GM12878 (cell line): Measurements from ENCODE around the gene SCN5A. TPM values are rescaled to one million over a fixed set of nuclear protein-coding genes. Genes with fewer than 3 reads are reported as not detected.

Source experiments
- CREB1 ChIP-seq: IDR thresholded peaks from 2 replicates; pipeline ENCODE4 v1.6.1; 2012; ENCODE audit warnings: low read depth, mild to moderate bottlenecking, inconsistent platforms
- HDAC6 ChIP-seq: fragments of 200-600 bp; sonication (generic); IDR thresholded peaks from one replicate; pipeline ENCODE4 v1.8.0; 2017; ENCODE audit warnings: antibody characterized with exemption; ENCODE audit not compliant: unreplicated experiment
- KLF5 ChIP-seq: fragments of 450-650 bp; IDR thresholded peaks from 2 replicates; pipeline ENCODE4 v1.6.1; 2014; ENCODE audit warnings: mild to moderate bottlenecking; ENCODE audit not compliant: partially characterized antibody
- NBN ChIP-seq: fragments of 450-650 bp; IDR thresholded peaks from 2 replicates; pipeline ENCODE4 v1.6.1; 2016
- RAD21 ChIP-seq: IDR thresholded peaks from 2 replicates; pipeline ENCODE4 v1.6.1; 2011; ENCODE audit warnings: mild to moderate bottlenecking, low read depth, low read length, moderate library complexity; ENCODE audit not compliant: insufficient read depth
- SPI1 ChIP-seq: IDR thresholded peaks from 2 replicates; pipeline ENCODE4 v1.6.1; 2011; ENCODE audit warnings: low read depth, mild to moderate bottlenecking, low read length, moderate library complexity, borderline replicate concordance; ENCODE audit not compliant: insufficient read depth
- ZNF384 ChIP-seq: IDR thresholded peaks from 2 replicates; pipeline ENCODE4 v1.6.1; 2012; ENCODE audit warnings: low read depth, mild to moderate bottlenecking, low read length, improper control_type of control experiment, borderline replicate concordance
- polyA plus RNA-seq, 11 experiments: library from polyadenylated mRNA; depleted of rRNA in 4 of 11; unstranded in 6 of 11; stranded (reverse) in 5 of 11; fragments of >200 nt; fragmentation: Nextera tagmentation in 4 of 11; fragmentation: Illumina TruSeq in 1 of 11; extraction: Ambion mirVana in 4 of 11; extraction: Trizol in 1 of 11; gene quantifications; 1 replicate in 1 of 11; 2 replicates in 10 of 11; pipeline versions ENCODE4 v1.2.1 to v1.2.3, GENCODE V29; 2011 to 2016; ENCODE audit warnings: inconsistent platforms in 2 of 11, missing spikeins in 2 of 11, low read depth in 1 of 11
- total RNA-seq, 4 experiments: library from RNA; depleted of rRNA in 3 of 4; stranded (reverse); fragments of >200 nt in 3 of 4; fragmentation: Illumina TruSeq in 1 of 4; extraction: Trizol in 1 of 4; gene quantifications; 2 replicates each; pipeline versions ENCODE4 v1.2.1 to v1.2.3, GENCODE V29; 2013 to 2021
- TF ChIP-seq, protein P1 (sequence below): fragments of 450-650 bp; IDR thresholded peaks from 2 replicates; pipeline ENCODE4 v1.6.1; 2017; ENCODE audit warnings: mild to moderate bottlenecking, low read depth, inconsistent platforms; ENCODE audit not compliant: poor library complexity, severe bottlenecking
- TF ChIP-seq, protein P2 (sequence below): fragments of 450-650 bp; formaldehyde crosslinking; IDR thresholded peaks from 2 replicates; pipeline ENCODE4 v1.5.0; 2022; ENCODE audit warnings: mild to moderate bottlenecking, missing genetic modification characterization
- TF ChIP-seq, protein P3 (sequence below): IDR thresholded peaks from 2 replicates; pipeline ENCODE4 v1.6.1; 2011; ENCODE audit warnings: low read depth, mild to moderate bottlenecking, low read length, moderate library complexity, borderline replicate concordance; ENCODE audit errors: extremely low read depth
- TF ChIP-seq, protein P4 (sequence below): fragments of 450-650 bp; conservative IDR thresholded peaks from 2 replicates; pipeline ENCODE4 v1.6.1; 2017; ENCODE audit warnings: mild to moderate bottlenecking, moderate library complexity

The SCN5A gene
- total and polyA plus RNA-seq, 10 of the 15 experiments (the other 5 are each of a cell fraction or from before 2014, with no cell fraction given) = not detected

DNA sequence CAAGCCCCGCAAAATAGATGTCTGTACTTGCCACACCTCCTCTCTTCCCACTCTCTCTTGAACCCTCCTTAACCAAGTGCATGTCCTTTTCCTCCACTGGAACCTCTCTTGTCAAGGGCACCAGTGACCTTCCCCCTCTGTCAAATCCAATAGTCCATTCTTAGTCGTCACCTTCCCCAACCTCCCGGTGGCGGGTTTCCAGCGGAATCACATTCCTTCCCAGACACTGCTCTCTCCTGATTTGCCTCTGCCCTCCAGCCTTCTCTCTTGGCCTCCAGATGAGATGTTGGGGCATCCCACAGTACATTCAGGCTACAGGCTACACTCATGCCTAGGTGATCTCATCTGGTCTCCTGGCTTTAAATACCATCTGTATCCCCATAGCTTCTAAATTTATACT, 31.1 kb downstream of the SCN5A start (continued):
- TF ChIP-seq, protein P1, sequence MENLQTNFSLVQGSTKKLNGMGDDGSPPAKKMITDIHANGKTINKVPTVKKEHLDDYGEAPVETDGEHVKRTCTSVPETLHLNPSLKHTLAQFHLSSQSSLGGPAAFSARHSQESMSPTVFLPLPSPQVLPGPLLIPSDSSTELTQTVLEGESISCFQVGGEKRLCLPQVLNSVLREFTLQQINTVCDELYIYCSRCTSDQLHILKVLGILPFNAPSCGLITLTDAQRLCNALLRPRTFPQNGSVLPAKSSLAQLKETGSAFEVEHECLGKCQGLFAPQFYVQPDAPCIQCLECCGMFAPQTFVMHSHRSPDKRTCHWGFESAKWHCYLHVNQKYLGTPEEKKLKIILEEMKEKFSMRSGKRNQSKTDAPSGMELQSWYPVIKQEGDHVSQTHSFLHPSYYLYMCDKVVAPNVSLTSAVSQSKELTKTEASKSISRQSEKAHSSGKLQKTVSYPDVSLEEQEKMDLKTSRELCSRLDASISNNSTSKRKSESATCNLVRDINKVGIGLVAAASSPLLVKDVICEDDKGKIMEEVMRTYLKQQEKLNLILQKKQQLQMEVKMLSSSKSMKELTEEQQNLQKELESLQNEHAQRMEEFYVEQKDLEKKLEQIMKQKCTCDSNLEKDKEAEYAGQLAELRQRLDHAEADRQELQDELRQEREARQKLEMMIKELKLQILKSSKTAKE = no peak
- TF ChIP-seq, protein P2, sequence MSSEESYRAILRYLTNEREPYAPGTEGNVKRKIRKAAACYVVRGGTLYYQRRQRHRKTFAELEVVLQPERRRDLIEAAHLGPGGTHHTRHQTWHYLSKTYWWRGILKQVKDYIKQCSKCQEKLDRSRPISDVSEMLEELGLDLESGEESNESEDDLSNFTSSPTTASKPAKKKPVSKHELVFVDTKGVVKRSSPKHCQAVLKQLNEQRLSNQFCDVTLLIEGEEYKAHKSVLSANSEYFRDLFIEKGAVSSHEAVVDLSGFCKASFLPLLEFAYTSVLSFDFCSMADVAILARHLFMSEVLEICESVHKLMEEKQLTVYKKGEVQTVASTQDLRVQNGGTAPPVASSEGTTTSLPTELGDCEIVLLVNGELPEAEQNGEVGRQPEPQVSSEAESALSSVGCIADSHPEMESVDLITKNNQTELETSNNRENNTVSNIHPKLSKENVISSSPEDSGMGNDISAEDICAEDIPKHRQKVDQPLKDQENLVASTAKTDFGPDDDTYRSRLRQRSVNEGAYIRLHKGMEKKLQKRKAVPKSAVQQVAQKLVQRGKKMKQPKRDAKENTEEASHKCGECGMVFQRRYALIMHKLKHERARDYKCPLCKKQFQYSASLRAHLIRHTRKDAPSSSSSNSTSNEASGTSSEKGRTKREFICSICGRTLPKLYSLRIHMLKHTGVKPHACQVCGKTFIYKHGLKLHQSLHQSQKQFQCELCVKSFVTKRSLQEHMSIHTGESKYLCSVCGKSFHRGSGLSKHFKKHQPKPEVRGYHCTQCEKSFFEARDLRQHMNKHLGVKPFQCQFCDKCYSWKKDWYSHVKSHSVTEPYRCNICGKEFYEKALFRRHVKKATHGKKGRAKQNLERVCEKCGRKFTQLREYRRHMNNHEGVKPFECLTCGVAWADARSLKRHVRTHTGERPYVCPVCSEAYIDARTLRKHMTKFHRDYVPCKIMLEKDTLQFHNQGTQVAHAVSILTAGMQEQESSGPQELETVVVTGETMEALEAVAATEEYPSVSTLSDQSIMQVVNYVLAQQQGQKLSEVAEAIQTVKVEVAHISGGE (CRISPR knock-in tag) = no peak
- TF ChIP-seq NBN (no peak), SPI1 (no peak), CREB1 (no peak), ZNF384 (no peak), KLF5 (no peak), RAD21 (no peak), HDAC6 (no peak)
- TF ChIP-seq, protein P3, sequence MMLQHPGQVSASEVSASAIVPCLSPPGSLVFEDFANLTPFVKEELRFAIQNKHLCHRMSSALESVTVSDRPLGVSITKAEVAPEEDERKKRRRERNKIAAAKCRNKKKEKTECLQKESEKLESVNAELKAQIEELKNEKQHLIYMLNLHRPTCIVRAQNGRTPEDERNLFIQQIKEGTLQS = no peak
- TF ChIP-seq, protein P4, sequence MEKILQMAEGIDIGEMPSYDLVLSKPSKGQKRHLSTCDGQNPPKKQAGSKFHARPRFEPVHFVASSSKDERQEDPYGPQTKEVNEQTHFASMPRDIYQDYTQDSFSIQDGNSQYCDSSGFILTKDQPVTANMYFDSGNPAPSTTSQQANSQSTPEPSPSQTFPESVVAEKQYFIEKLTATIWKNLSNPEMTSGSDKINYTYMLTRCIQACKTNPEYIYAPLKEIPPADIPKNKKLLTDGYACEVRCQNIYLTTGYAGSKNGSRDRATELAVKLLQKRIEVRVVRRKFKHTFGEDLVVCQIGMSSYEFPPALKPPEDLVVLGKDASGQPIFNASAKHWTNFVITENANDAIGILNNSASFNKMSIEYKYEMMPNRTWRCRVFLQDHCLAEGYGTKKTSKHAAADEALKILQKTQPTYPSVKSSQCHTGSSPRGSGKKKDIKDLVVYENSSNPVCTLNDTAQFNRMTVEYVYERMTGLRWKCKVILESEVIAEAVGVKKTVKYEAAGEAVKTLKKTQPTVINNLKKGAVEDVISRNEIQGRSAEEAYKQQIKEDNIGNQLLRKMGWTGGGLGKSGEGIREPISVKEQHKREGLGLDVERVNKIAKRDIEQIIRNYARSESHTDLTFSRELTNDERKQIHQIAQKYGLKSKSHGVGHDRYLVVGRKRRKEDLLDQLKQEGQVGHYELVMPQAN = no peak
